GM12801 (cell line): ENCODE data around the gene ZNF605.

Source experiments
- CTCF ChIP-seq: IDR thresholded peaks from one replicate; pipeline ENCODE4 v1.5.1; 2011; ENCODE audit warnings: control low read depth; ENCODE audit not compliant: insufficient read length; ENCODE audit errors: extremely low read depth

Gene ZNF605

GRCh38 chr12:132941336-132941954 lies 14.7 kb downstream of the ZNF605 start:
- no peak for TF ChIP-seq CTCF

- TF ChIP-seq CTCF = no peak
Observed at GRCh38 chr12:132940071-132940719, 15.9 kb downstream of the ZNF605 start.

GRCh38 chr12:132937476-132937875 lies 18.6 kb downstream of the ZNF605 start:
- no peak for TF ChIP-seq CTCF

GRCh38 chr12:132936163-132936562 lies 19.9 kb downstream of the ZNF605 start:
- no peak for TF ChIP-seq CTCF

- no peak for TF ChIP-seq CTCF
Observed at GRCh38 chr12:132926415-132926833, 29.7 kb downstream of the ZNF605 start.

- TF ChIP-seq CTCF = no peak
Observed at GRCh38 chr12:132925597-132926414, 30.3 kb downstream of the ZNF605 start.

GRCh38 chr12:132924356-132924755 lies 31.8 kb downstream of the ZNF605 start:
- TF ChIP-seq CTCF = no peak
